H1 (cell line): ENCODE data around the gene OSBPL6. TPM values are rescaled to one million over a fixed set of nuclear protein-coding genes. Genes with fewer than 3 reads are reported as not detected.

Experiments used
- ASH2L ChIP-seq: fragments of 200-600, 300-600 bp; sonication (generic); IDR thresholded peaks from one replicate; pipeline ENCODE4 v1.7.1; 2017; ENCODE audit warnings: low read length
- EGR1 ChIP-seq: IDR thresholded peaks from 2 replicates; pipeline ENCODE4 v1.6.1; 2011; ENCODE audit warnings: low read depth, low read length, borderline replicate concordance
- HDAC6 ChIP-seq: IDR thresholded peaks from one replicate; pipeline ENCODE4 v1.7.1; 2012; ENCODE audit warnings: low read depth, mild to moderate bottlenecking, inconsistent platforms, low read length, moderate library complexity
- KDM5A ChIP-seq: fragments of 200-600 bp; IDR thresholded peaks from 2 replicates; pipeline ENCODE4 v1.7.1; 2012; ENCODE audit warnings: mild to moderate bottlenecking, low read length, inconsistent platforms, mixed read lengths
- POLR2A ChIP-seq, 2 experiments: IDR thresholded peaks; 1 replicate in 1 of 2; 2 replicates in 1 of 2; pipeline ENCODE4 v1.6.1; 2011; ENCODE audit warnings: low read depth in 2 of 2, low read length in 2 of 2, mild to moderate bottlenecking in 2 of 2; ENCODE audit errors: control extremely low read depth in 1 of 2
- SP1 ChIP-seq: IDR thresholded peaks from 2 replicates; pipeline ENCODE4 v1.6.1; 2011; ENCODE audit warnings: low read depth, low read length
- TEAD4 ChIP-seq: IDR thresholded peaks from 2 replicates; pipeline ENCODE4 v1.6.1; 2012; ENCODE audit warnings: low read depth, low read length, inconsistent platforms, mixed read lengths
- polyA plus RNA-seq, 7 experiments: library from polyadenylated mRNA; depleted of rRNA in 3 of 7; stranded (reverse) in 5 of 7; unstranded in 2 of 7; fragments of >200 nt in 5 of 7; fragments of 200-250 nt in 2 of 7; gene quantifications; 1 replicate in 5 of 7; 2 replicates in 1 of 7; 4 replicates in 1 of 7; pipeline versions ENCODE4 v1.2.1 to v1.2.3, GENCODE V29; 2011 to 2013; ENCODE audit warnings: missing spikeins in 2 of 7, mixed read lengths in 2 of 7
- total RNA-seq: library from RNA; stranded (reverse); fragmentation: NEBNext Ultra II Directional; extraction: Animal tissue kit (Norgen Biotek cat#: 25700); gene quantifications from 2 replicates; pipeline ENCODE4 v1.2.1, GENCODE V29; 2021

OSBPL6 gene
- total and polyA plus RNA-seq, 2 of the 8 experiments (the other 6 are each of a cell fraction or from before 2014, with no cell fraction given) = 1.7 to 5.6 TPM

- TF ChIP-seq ASH2L = no peak
- TF ChIP-seq TEAD4 = no peak
- no peak for TF ChIP-seq EGR1
- no peak for TF ChIP-seq KDM5A
- no peak for TF ChIP-seq HDAC6
- no peak for TF ChIP-seq SP1
- TF ChIP-seq POLR2A (IDR thresholded peaks at IDR 0.05; ENCODE audit: control extremely low read depth in 1 of 2, low read depth in 2 of 2, low read length in 2 of 2) = no peak
These were observed 173.0 kb downstream of the OSBPL6 start (continued) for GRCh38 chr2:178367344-178367743.
